Stimulated activated CD4-positive, alpha-beta T cell treated with anti-CD3 and anti-CD28 coated beads, Interleukin-15, amount 100 ng/mL, for 24 hours (primary cell): ENCODE data around the gene ETV1.
"Not testable (repeated sequence)": the region's sequence is repeated elsewhere in the genome, so short reads cannot be mapped to it uniquely, and the experiment has no call there.

Source experiments
- DNase-seq: peaks from one replicate; pipeline ENCODE4 v3.0.0-alpha.2; 2020

ETV1 gene

GRCh38 chr7:13920053-13920697 lies 69.3 kb downstream of the ETV1 start:
- DNase-seq, result no peak

DNA sequence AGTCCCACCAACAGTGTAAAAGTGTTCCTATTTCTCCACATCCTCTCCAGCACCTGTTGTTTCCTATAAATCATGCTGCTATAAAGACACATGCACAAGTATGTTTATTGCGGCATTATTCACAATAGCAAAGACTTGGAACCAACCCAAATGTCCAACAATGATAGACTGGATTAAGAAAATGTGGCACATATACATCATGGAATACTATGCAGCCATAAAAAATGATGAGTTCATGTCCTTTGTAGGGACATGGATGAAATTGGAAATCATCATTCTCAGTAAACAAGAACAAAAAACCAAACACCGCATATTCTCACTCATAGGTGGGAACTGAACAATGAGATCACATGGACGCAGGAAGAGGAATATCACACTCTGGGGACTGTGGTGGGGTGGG lies 71.1 kb downstream of the ETV1 start:
- not testable (repeated sequence) for DNase-seq

- DNase-seq, result not testable (repeated sequence)
Observed at GRCh38 chr7:13917103-13917502, 72.4 kb downstream of the ETV1 start.

DNA sequence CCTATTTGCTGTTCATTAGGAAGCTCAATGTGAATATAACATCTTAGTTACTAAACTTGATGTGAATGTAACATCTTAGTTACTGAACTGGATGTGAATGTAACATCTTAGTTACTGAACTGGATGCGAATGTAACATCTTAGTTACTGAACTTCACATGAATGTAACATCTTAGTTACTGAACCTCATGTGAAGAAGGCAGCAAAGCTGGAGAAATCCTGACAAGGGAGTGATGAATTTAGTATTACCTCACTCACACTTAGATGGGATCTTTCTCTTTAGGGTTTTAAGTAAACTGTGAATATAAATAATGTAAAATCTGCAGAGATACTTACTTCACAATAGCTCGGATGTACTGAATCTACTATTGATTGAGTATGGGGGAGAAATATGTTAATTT lies 73.6 kb downstream of the ETV1 start:
- no peak for DNase-seq

DNA sequence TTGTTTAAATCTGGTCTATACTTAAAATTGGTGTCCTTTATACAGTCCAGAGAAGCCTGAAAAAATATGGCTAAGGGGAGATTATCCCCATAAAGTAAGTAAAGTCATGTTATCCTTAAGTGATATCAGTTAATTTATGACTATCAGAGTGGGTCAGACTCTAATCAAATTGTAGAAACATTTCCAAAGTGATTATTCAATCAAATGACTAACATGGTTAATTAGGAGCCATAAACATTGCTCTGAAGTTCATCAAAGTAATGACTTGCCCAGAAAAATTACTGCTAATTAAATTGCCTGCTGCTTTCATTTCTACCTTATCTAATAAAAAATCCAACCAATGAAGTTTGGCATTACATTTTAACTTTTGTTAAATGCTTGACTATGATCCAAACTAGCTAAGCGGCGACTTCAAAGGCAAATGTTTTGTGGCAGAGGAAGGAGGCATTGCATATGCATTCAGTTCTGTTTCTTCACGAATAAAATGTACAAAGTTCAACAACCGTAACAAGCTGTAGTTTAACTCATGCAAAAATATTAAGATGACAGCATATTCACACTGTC lies 76.7 kb downstream of the ETV1 start:
- no peak for DNase-seq

DNA sequence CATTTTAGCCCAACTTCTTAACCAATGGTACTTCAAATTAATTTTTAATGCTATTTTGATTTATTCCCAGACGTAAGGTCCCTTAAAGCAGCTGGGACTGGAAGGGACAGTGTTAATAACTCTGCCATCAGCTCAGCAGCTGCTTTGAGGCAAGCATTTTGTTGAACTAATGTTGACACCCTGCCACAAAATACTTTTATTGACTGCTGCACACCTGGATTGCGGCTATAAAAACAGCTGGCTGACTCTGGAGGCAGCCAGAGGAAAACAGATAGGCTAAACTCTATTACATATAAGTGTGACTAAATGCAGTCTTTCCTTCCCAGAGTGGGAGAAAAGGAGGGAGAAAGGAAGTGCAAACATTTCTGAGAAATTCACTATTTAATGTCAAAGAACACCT lies 77.6 kb downstream of the ETV1 start:
- no peak for DNase-seq

DNA sequence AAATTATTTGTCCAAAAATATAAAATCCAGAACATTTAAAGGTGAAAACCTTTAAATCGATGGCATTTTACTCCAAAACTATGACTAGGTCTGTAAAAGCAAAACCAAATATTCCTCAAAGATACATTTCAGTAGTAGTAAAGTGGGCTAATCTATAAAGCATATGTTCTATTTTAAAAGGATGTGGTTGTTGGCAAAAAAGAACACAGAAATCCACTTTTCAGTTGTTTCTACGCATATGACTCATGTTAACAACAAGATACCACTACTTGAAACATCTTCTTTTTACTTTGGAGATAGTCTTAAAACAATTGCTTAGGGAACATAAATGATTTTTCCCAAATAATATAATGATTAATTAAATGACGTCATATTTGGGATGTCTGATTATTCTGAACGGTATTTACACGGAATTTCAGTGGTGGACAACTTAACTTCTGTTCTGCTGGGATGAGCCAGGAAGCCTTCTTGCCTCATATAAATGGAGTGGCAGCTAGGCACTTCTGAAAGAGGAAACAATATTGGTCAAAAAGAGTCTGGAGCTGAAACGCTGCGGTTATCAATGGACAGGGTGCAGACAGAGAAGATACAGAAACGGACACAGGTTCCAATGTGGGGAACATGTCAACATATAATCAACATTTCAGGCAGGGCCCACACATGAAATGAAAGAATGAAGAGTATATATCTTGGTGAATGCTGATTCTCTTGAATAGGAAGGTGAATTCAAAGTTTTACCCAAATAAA lies 78.5 kb downstream of the ETV1 start:
- DNase-seq, result no peak

GRCh38 chr7:13908667-13909397 lies 80.6 kb downstream of the ETV1 start:
- DNase-seq, result no peak

GRCh38 chr7:13907831-13908230 lies 81.6 kb downstream of the ETV1 start:
- DNase-seq, result no peak

GRCh38 chr7:13904689-13905088 lies 84.8 kb downstream of the ETV1 start:
- DNase-seq, result no peak

GRCh38 chr7:13904007-13904406 lies 85.5 kb downstream of the ETV1 start:
- DNase-seq, result no peak

- DNase-seq, result no peak
Observed at GRCh38 chr7:13901577-13901976, 87.9 kb downstream of the ETV1 start.

DNA sequence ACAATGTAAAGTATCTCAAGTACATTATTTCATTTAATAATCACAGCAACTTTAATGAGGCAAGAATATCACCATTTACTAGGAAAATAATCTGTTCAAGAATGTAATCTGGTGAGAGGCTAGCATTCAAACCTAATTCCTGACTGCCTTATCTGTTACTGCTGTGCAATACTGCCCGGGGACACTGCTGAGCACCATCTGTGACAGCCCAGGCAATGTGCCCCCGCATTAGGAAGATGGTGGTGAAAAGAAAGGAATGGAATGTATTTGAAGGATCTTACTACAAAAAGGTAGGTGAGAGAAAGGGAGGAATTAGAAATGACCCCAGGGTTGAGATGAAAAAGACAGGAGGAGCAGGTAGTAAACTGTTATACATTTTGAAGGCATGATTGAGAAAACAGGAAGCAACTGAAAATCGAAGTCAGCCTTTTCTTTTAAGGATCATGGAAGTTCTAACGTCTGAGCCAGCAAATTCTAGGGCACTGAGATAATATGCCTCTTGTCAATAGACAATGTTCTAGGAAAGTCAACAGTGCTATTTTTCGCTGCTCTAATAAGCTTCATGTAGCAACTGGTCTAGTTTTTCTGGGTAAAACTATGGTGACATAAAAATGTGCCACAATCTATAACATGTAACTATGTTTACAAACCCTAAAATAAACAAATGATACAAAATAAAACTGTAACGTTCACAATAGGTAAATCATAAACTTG lies 90.4 kb downstream of the ETV1 start:
- no peak for DNase-seq

DNA sequence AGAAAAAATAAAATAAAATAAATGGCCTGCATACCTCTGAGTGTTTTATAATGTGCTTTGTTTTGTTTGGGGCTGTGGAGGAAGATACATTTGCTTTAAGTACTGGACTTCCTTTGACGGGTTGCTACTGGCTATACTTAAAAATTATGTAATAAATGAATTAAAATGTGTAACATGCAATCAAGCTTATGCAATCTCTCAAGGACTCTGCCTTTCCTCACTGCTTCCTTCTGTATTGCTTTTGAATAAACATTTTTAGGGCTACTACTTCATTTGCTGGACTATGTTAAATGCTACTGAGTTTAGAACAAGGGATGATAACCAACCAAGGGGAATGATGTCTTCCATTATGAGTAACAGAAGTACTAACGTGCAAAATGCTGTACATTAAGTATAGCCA lies 91.6 kb downstream of the ETV1 start:
- no peak for DNase-seq

DNA sequence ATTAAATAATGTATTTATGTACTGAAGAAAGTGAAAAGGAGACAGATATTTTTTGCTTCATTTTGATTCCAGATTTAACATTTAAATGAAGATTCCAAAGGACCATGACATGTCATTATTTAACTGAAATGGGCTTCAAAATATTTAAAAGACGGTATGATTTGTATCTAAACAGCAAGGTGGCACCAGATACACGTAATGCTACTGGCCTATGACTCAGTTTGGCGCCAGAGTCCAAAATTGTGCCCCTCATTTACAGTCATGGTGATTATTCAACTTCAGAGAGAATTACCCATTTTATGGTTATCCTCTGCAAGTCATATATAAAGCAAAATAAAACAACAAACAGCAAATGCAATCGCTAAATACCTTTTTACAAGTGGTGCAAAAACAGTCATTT lies 94.5 kb downstream of the ETV1 start:
- DNase-seq, result no peak

- DNase-seq, result no peak
Observed at GRCh38 chr7:13894377-13894776, 95.1 kb downstream of the ETV1 start.

GRCh38 chr7:13890793-13891192 lies 98.7 kb downstream of the ETV1 start:
- DNase-seq, result no peak

- no peak for DNase-seq
Observed at GRCh38 chr7:13886356-13886755, 103.1 kb downstream of the ETV1 start.

DNA sequence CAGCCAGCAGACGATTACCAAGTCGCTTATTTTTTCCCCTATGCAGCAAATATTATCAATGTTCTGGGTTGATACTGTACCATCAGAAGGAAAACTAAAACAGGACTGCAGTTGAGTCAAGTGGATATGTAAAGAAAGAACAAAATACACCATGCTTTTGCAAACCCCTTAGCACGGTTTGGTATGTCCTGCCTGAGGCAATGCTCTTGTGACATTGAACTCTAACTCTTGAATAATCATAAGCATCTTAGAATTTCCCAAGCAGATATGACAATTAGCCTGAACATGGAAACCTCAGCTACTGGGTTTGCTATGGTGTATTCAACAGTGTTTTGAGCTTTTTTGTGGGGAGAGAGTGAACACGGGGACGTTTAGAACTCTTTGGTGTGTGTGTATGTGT lies 107.4 kb downstream of the ETV1 start:
- DNase-seq, result no peak

- DNase-seq, result no peak
Observed at GRCh38 chr7:13880789-13881188, 108.7 kb downstream of the ETV1 start.

DNA sequence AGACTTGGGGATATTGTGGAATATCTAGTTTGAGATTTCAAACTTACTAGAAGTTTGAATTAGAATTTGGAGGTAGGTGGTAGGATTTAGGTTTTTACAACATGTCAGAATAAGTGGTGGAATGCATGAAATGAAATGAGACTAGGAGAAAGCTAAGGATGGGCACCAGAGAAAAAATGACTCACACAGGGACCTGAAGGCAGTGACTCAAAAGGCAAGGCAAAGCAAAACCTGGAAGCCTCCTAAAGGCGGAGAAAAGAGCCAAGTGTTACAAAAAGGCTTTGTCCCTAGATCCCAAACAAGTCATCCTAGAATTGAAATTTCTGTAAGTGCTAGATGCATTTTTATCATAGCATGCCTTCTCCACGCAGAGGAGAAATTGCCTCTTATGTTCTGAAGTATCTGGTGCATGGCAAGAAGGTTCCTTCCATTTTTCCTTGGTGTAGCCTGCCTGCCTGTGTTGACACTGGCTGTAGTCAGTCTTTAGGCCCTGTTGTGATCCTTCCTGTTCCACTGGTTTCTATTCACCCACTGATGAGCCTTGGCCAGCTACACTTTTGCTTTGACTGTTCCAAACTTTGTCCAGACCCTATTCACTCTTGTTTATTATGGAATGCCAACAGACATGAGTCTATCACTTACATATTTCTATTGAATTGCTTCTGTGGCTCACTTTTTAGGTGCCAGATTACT lies 109.3 kb downstream of the ETV1 start:
- no peak for DNase-seq

DNA sequence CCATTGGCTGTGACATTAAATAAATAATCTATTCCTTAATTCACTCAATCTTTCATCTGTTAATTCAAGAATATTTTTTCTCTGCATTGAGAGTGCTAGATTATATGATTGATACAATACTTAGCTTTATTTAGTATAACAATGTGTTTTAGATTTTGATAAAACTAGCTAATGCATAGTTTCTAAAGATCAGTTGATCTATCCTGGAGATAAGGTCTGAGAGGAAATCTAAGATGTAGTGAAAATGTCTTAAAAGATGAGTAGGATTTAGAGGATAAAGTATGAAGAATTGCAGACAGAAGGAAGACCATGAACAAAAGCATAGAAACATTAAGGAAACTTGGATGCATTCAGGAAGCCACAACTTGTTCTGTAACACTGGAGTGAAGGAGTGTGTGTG lies 110.3 kb downstream of the ETV1 start:
- DNase-seq, result no peak

GRCh38 chr7:13878154-13878553 lies 111.3 kb downstream of the ETV1 start:
- no peak for DNase-seq
